ENCODE data around the gene CENPP.
"Not testable (repeated sequence)": the region's sequence is repeated elsewhere in the genome, so short reads cannot be mapped to it uniquely, and the experiment has no call there.

Gene CENPP

GRCh38 chr9:92617195-92617813 lies 291.6 kb downstream of the CENPP start:
- in situ Hi-C loops (cut with MboI; ENCODE audit: low sequenced_read_pairs), result loop anchor here (10.0 kb wide), 1 partner anchor 63 kb away; no protein-coding TSS in a partner anchor
- Histone ChIP-seq H3K27me3 (ENCODE audit: low read depth) (no peaks in the 10 kb centered on the region), H3K9me3 (no peaks in the 10 kb centered on the region), H3K4me3 (no peak overlapping the region), H3K36me3 (replicated peaks) (peaks cover 25% of the 10 kb centered on the region), H3K4me1 (no peaks in the 10 kb centered on the region)
- DNase-seq (ENCODE audit: low spot score in 2 of 2), result no peak

GRCh38 chr9:92617951-92618510 lies 292.3 kb downstream of the CENPP start:
- no peaks in the 10 kb centered on the region for H3K4me1 ChIP-seq
- no peaks in the 10 kb centered on the region for H3K9me3 ChIP-seq

GRCh38 chr9:92618633-92619225 lies 293.0 kb downstream of the CENPP start:
- in situ Hi-C loops (cut with MboI; ENCODE audit: low sequenced_read_pairs), result loop anchor here (10.0 kb wide), 1 partner anchor 64 kb away; no protein-coding TSS in a partner anchor
- H3K27me3 ChIP-seq (ENCODE audit: low read depth), result no peaks in the 10 kb centered on the region

More at GRCh38 chr9:92617951-92618510, 292.3 kb downstream of the CENPP start:
- Histone ChIP-seq H3K36me3 (replicated peaks) (peaks cover 25% of the 10 kb centered on the region), H3K27me3 (ENCODE audit: low read depth) (no peaks in the 10 kb centered on the region), H3K4me3 (no peak overlapping the region)
- DNase-seq (ENCODE audit: low spot score in 2 of 2), result no peak
- in situ Hi-C loops (cut with MboI; ENCODE audit: low sequenced_read_pairs), result loop anchor here (10.0 kb wide), 1 partner anchor 63 kb away; no protein-coding TSS in a partner anchor

GRCh38 chr9:92619601-92620300 lies 294.0 kb downstream of the CENPP start:
- Histone ChIP-seq H3K36me3 (replicated peaks) (peaks cover 23% of the 10 kb centered on the region), H3K27me3 (ENCODE audit: low read depth) (no peaks in the 10 kb centered on the region), H3K4me3 (no peak overlapping the region), H3K4me1 (no peaks in the 10 kb centered on the region), H3K9me3 (no peaks in the 10 kb centered on the region)
- no peak for DNase-seq (ENCODE audit: low spot score in 2 of 2)
- in situ Hi-C loops (cut with MboI; ENCODE audit: low sequenced_read_pairs), result loop anchor here (10.0 kb wide), 1 partner anchor 65 kb away; no protein-coding TSS in a partner anchor

More at GRCh38 chr9:92618633-92619225, 293.0 kb downstream of the CENPP start:
- Histone ChIP-seq H3K4me3 (no peak overlapping the region), H3K36me3 (replicated peaks) (peaks cover 22% of the 10 kb centered on the region), H3K9me3 (no peaks in the 10 kb centered on the region), H3K4me1 (no peaks in the 10 kb centered on the region)
- DNase-seq (ENCODE audit: low spot score in 2 of 2), result no peak

GRCh38 chr9:92620845-92621244 lies 295.1 kb downstream of the CENPP start:
- no peak overlapping the region for H3K4me3 ChIP-seq
- no peaks in the 10 kb centered on the region for H3K4me1 ChIP-seq
- H3K27me3 ChIP-seq (ENCODE audit: low read depth), result no peaks in the 10 kb centered on the region
- in situ Hi-C loops (cut with MboI; ENCODE audit: low sequenced_read_pairs), result no loop called here
- no peaks in the 10 kb centered on the region for H3K9me3 ChIP-seq
- no peak for DNase-seq (ENCODE audit: low spot score in 2 of 2)
- H3K36me3 ChIP-seq (replicated peaks), result peaks cover 21% of the 10 kb centered on the region

- peaks cover 23% of the 10 kb centered on the region for H3K36me3 ChIP-seq (replicated peaks)
- H3K4me3 ChIP-seq; H3K9me3 ChIP-seq; DNase-seq (ENCODE audit: low spot score in 2 of 2); H3K27me3 ChIP-seq (ENCODE audit: low read depth); H3K4me1 ChIP-seq; in situ Hi-C loops (cut with MboI; ENCODE audit: low sequenced_read_pairs): not testable (repeated sequence)
Observed at GRCh38 chr9:92623936-92624335, 298.2 kb downstream of the CENPP start.

GRCh38 chr9:92626484-92626883 lies 300.7 kb downstream of the CENPP start:
- Histone ChIP-seq H3K9me3 (no peaks in the 10 kb centered on the region), H3K36me3 (replicated peaks) (peaks cover 16% of the 10 kb centered on the region), H3K4me1 (no peaks in the 10 kb centered on the region), H3K27me3 (ENCODE audit: low read depth) (no peaks in the 10 kb centered on the region), H3K4me3 (no peak overlapping the region)
- DNase-seq (ENCODE audit: low spot score in 2 of 2), result no peak
- in situ Hi-C loops (cut with MboI; ENCODE audit: low sequenced_read_pairs), result no loop called here

- no peaks in the 10 kb centered on the region for H3K4me1 ChIP-seq
- no peaks in the 10 kb centered on the region for H3K9me3 ChIP-seq
- no peaks in the 10 kb centered on the region for H3K27me3 ChIP-seq (ENCODE audit: low read depth)
- peaks cover 24% of the 10 kb centered on the region for H3K36me3 ChIP-seq (replicated peaks)
- no peak for DNase-seq (ENCODE audit: low spot score in 2 of 2)
- in situ Hi-C loops (cut with MboI; ENCODE audit: low sequenced_read_pairs), result no loop called here
- no peak overlapping the region for H3K4me3 ChIP-seq
Observed at GRCh38 chr9:92627651-92628050, 301.9 kb downstream of the CENPP start.

GRCh38 chr9:92631452-92632343 lies 305.9 kb downstream of the CENPP start:
- in situ Hi-C loops (cut with MboI; ENCODE audit: low sequenced_read_pairs), result loop anchor here (10.0 kb wide), 3 partner anchors 127 to 497 kb away; partner anchors contain the start of genes CENPP and NOL8
- Histone ChIP-seq H3K9me3 (no peaks in the 10 kb centered on the region), H3K27me3 (ENCODE audit: low read depth) (no peaks in the 10 kb centered on the region), H3K4me3 (no peak overlapping the region), H3K36me3 (replicated peaks) (peaks cover 36% of the 10 kb centered on the region), H3K4me1 (no peaks in the 10 kb centered on the region)
- no peak for DNase-seq (ENCODE audit: low spot score in 2 of 2)

GRCh38 chr9:92632641-92633040 lies 306.9 kb downstream of the CENPP start:
- in situ Hi-C loops (cut with MboI; ENCODE audit: low sequenced_read_pairs), result loop anchor here (10.0 kb wide), 3 partner anchors 128 to 498 kb away; partner anchors contain the start of genes CENPP and NOL8
- peaks cover 42% of the 10 kb centered on the region for H3K36me3 ChIP-seq (replicated peaks)
- H3K4me3 ChIP-seq, result no peak overlapping the region
- H3K4me1 ChIP-seq, result no peaks in the 10 kb centered on the region
- H3K27me3 ChIP-seq (ENCODE audit: low read depth), result no peaks in the 10 kb centered on the region
- H3K9me3 ChIP-seq, result no peaks in the 10 kb centered on the region
- no peak for DNase-seq (ENCODE audit: low spot score in 2 of 2)

- Histone ChIP-seq H3K9me3 (no peaks in the 10 kb centered on the region), H3K36me3 (replicated peaks) (peaks cover 36% of the 10 kb centered on the region), H3K27me3 (ENCODE audit: low read depth) (no peaks in the 10 kb centered on the region), H3K4me1 (no peaks in the 10 kb centered on the region), H3K4me3 (no peak overlapping the region)
- no peak for DNase-seq (ENCODE audit: low spot score in 2 of 2)
- in situ Hi-C loops (cut with MboI; ENCODE audit: low sequenced_read_pairs), result loop anchor here (10.0 kb wide), 3 partner anchors 129 to 499 kb away; partner anchors contain the start of genes CENPP and NOL8
Observed at GRCh38 chr9:92633614-92634278, 308.0 kb downstream of the CENPP start.

GRCh38 chr9:92634712-92635605 lies 309.2 kb downstream of the CENPP start:
- Histone ChIP-seq H3K27me3 (ENCODE audit: low read depth) (no peaks in the 10 kb centered on the region), H3K4me3 (no peak overlapping the region), H3K4me1 (no peaks in the 10 kb centered on the region), H3K9me3 (no peaks in the 10 kb centered on the region), H3K36me3 (replicated peaks) (peaks cover 40% of the 10 kb centered on the region)
- peak; percentile 53 to 86 for DNase-seq (ENCODE audit: low spot score in 2 of 2)
- in situ Hi-C loops (cut with MboI; ENCODE audit: low sequenced_read_pairs), result loop anchor here (10.0 kb wide), 3 partner anchors 130 to 500 kb away; partner anchors contain the start of genes CENPP and NOL8

Data from HAP-1 (cell line).